ENCODE data around the gene OBSCN.
A peak's percentile ranks its signal among the peaks of the same experiment; 100 is the strongest.

OBSCN gene

DNA sequence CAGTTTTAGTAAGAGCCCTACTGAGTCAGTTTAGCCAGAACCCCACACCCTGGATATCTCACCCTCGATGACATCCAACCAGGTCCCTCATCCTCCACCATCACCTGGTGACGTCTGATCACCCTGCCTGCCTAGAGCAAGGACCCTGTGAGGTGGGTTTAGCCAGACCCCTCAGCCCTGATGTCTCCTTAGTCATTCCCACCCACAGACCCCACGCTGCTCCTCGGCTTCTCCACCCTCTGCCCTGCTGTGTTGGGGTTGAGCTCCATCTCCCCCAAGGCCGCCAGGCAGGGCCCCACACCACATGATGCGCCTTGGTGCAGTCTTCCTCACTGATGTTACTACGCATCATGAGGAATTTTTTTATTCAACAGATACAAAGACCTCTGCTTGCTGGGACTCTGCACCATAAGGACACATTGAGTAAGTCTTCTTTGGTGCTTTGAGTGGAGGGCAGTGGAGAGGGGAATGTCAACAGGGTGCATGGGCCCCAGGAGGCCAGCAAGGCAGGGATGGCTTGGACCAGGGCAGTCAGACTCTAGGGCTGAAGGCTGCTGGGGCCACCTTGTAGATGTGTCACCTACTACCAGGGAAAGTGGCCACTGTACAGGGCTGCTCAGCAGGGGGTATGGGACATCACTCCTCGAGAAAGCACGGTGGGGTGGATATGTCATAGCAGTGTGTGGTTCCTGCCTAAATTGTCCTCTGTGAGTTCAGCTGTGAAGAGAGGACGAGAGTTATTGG lies 43.9 kb upstream of the OBSCN start:
- no peak for DNase-seq (ENCODE audit: extremely low spot score)
- POLR2A ChIA-PET = interaction anchor here (1.0 to 4.3 kb wide), 8 partner anchors 10 to 294 kb away, joined by 3 to 55 read pairs (median 8); partner anchors contain the start of genes ARF1, GJC2 and GUK1
- CTCF ChIA-PET = interaction anchor here (0.5 to 1.3 kb wide), 2 partner anchors 33 to 1580 kb away, joined by 3 to 4 read pairs; no protein-coding TSS in a partner anchor
- no peak for TF ChIP-seq SP1 (IDR thresholded peaks at IDR 0.05)
- TF ChIP-seq SUZ12 (IDR thresholded peaks at IDR 0.05) = no peak
- TF ChIP-seq FOXM1 (IDR thresholded peaks at IDR 0.05; ENCODE audit: borderline replicate concordance) = no peak
- TF ChIP-seq ZNF384 (IDR thresholded peaks at IDR 0.05) = no peak
- TF ChIP-seq CTBP1 (IDR thresholded peaks at IDR 0.05; ENCODE audit: borderline replicate concordance) = no peak
- TF ChIP-seq FOXA1 (IDR thresholded peaks at IDR 0.05) = no peak
- TF ChIP-seq HDGF (IDR thresholded peaks at IDR 0.05; ENCODE audit: borderline replicate concordance) = no peak
- TF ChIP-seq ELF4 (IDR thresholded peaks at IDR 0.05) = no peak
- TF ChIP-seq L3MBTL2 (conservative IDR thresholded peaks at IDR 0.05) = no peak

DNA sequence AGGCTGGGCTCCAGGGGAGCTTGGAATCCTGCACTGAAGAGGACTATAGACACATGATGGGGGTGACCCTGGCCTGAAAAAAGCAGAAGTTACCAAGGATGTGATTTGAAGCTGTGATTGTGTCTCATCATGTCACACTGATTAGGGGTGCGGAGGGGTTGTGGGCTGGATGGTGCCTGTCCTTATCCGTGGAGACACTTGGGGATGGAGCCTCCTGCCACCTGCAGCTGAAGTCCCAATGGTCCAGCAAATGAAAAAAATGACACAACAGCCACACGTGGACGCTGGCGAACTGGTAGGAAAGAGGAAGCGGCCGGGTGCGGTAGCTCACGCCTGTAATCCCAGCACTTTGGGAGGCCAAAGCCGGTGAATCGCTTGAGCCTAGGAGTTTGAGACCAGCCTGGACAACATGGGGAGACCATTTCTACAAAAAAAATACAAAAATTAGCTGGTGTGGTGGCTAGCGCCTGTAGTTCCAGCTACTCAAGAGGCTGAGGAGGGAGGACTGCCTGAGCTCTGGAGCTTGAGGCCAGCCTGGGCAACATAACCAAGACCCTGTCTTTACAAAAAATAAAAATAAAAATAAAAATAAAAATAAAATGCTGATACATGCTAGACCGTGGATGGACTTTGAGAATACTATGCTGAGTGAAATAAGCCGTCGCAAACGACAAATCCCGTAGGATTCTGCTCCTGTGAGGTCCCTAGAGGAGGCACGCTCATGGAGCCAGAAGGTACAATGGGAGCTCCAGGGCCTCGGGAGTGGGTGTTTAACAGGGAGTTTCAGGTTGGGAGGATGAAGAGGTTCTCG lies 43.1 kb upstream of the OBSCN start:
- POLR2A ChIA-PET = interaction anchor here (0.6 to 4.3 kb wide), 14 partner anchors 10 to 293 kb away, joined by 3 to 55 read pairs (median 8); partner anchors contain the start of genes ARF1, GJC2 and GUK1
- CTCF ChIA-PET = interaction anchor here (0.5 to 1.3 kb wide), 4 partner anchors 8 to 1581 kb away, joined by 3 to 4 read pairs (median 4); no protein-coding TSS in a partner anchor
- TF ChIP-seq HDGF (IDR thresholded peaks at IDR 0.05; ENCODE audit: borderline replicate concordance) (no peak), SP1 (IDR thresholded peaks at IDR 0.05) (no peak), L3MBTL2 (conservative IDR thresholded peaks at IDR 0.05) (0 out of 2 replicates have a peak, but pooled peaks have one; percentile 80), NFRKB (IDR thresholded peaks at IDR 0.05) (no peak)
- TF ChIP-seq, protein P1, sequence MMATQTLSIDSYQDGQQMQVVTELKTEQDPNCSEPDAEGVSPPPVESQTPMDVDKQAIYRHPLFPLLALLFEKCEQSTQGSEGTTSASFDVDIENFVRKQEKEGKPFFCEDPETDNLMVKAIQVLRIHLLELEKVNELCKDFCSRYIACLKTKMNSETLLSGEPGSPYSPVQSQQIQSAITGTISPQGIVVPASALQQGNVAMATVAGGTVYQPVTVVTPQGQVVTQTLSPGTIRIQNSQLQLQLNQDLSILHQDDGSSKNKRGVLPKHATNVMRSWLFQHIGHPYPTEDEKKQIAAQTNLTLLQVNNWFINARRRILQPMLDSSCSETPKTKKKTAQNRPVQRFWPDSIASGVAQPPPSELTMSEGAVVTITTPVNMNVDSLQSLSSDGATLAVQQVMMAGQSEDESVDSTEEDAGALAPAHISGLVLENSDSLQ (IDR thresholded peaks at IDR 0.05) = no peak
- DNase-seq (ENCODE audit: extremely low spot score) = no peak

DNA sequence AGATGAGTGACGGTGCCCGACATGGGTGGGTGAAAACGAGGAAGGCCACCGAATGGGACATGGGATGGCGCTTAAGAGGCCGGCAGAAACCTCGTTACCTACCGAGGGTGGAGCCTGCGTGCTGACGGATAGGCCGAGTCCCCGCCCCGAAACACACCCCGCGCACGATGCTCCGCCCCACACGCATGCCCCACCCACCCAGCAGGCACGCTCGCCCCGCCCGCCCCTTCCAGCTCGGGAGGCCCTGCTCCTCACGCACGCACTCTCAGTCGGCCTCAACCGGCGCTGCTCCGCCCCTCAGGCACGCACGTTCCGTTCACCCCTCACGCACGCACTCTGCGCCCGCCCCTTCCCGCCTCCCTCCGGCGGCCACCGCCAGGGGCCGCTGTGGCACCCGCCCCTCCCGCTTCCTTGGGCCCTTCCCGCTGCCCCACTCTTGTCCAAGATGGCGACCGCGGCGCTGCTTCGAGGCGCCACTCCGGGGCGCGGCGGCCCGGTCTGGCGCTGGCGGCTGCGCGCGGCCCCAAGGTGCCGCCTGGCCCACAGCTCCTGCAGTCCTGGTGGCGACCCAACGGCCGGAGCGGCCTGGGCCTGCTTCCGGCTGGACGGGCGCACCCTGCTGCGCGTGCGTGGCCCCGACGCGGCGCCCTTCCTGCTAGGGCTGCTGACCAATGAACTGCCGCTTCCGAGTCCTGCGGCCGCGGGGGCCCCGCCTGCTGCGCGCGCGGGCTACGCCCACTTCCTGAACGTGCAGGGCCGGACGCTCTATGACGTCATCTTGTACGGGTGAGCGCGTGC lies 42.3 kb upstream of the OBSCN start, which contains the start of gene IBA57:
TSS of gene IBA57 (plus strand) at position 433 of the 798 bp plus-strand sequence. CDS start at position 446, 13 bp downstream.
- peak; percentile 100 for DNase-seq (ENCODE audit: extremely low spot score)
- CTCF ChIA-PET = interaction anchor here (0.7 to 1.5 kb wide), 4 partner anchors 9 to 35 kb away, joined by 3 to 7 read pairs (median 4); no protein-coding TSS in a partner anchor
- POLR2A ChIA-PET = interaction anchor here (0.6 to 4.3 kb wide), 14 partner anchors 9 to 292 kb away, joined by 3 to 55 read pairs (median 8); partner anchors contain the start of genes ARF1, GJC2 and GUK1
- TF ChIP-seq LEF1 (IDR thresholded peaks at IDR 0.05; ENCODE audit: borderline replicate concordance) (peak; percentile 98), FOXM1 (IDR thresholded peaks at IDR 0.05; ENCODE audit: borderline replicate concordance) (peak; percentile 90), ARNT (IDR thresholded peaks at IDR 0.05) (peak; percentile 93), CTBP1 (IDR thresholded peaks at IDR 0.05; ENCODE audit: borderline replicate concordance) (no peak), BHLHE40 (IDR thresholded peaks at IDR 0.05; ENCODE audit: borderline replicate concordance) (no peak), SP1 (IDR thresholded peaks at IDR 0.05) (no peak), HDGF (IDR thresholded peaks at IDR 0.05; ENCODE audit: borderline replicate concordance) (peak; percentile 96), TARDBP (IDR thresholded peaks at IDR 0.05) (no peak), ELF4 (IDR thresholded peaks at IDR 0.05) (peak; percentile 87), NFRKB (IDR thresholded peaks at IDR 0.05) (no peak), FOXA1 (IDR thresholded peaks at IDR 0.05) (no peak), SUZ12 (IDR thresholded peaks at IDR 0.05) (no peak), ZNF384 (IDR thresholded peaks at IDR 0.05) (no peak), L3MBTL2 (conservative IDR thresholded peaks at IDR 0.05) (peak; percentile 51), FOXK2 (IDR thresholded peaks at IDR 0.05) (no peak)
- TF ChIP-seq, protein P1 (IDR thresholded peaks at IDR 0.05) = peak; percentile 91

DNA sequence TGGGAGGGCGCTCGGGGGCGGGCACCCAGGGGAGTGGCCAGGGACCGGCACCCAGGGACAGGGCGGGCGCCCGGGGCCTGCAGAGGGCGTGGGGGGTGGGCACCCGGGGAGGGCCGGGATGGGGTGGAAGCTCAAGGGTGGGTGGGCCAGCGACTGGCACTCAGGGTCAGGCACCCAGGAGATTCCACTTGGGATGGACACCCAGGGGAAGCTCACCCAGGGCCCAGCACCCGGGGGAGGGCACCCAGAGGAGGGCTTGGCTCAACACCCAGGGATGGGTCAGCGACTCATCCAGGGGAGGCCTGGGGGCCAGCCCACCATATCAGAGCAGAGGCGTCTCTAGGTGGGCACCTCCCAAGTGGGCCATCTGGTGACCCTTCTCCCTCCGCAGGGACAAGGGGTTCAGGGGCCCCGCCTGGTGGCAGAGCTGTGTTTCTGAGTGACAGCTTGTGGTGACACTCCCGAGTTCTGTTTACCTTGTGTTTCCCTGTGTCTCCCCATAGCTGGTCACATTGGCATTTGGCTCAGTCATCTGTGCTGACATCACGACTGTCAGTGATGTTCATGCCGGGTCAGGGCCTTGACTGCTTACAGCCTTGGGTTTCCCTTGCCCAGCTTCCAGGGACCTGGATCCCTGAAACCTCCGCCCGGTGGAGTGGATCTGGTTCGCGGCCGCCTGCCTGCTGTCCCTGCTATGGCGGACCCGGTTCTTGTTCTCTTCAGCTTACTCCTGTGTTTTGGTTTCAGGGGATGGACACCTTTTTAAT lies 41.5 kb upstream of the OBSCN start:
- ChIA-PET CTCF (interaction anchor here (0.7 to 1.5 kb wide), 2 partner anchors 36 to 335 kb away, joined by 3 to 7 read pairs; no protein-coding TSS in a partner anchor), POLR2A (interaction anchor here (0.9 to 4.3 kb wide), 12 partner anchors 8 to 56 kb away, joined by 3 to 55 read pairs (median 8); partner anchors contain the start of genes GJC2 and GUK1)
- TF ChIP-seq L3MBTL2 (conservative IDR thresholded peaks at IDR 0.05) (no peak), SUZ12 (IDR thresholded peaks at IDR 0.05) (no peak), LEF1 (IDR thresholded peaks at IDR 0.05; ENCODE audit: borderline replicate concordance) (no peak), NFRKB (IDR thresholded peaks at IDR 0.05) (no peak)
- TF ChIP-seq, protein P1 (IDR thresholded peaks at IDR 0.05) = peak; percentile 96
- no peak for DNase-seq (ENCODE audit: extremely low spot score)

Measured in HEK293T (cell line).